ENCODE data around the gene ANKRD13D.

DNA sequence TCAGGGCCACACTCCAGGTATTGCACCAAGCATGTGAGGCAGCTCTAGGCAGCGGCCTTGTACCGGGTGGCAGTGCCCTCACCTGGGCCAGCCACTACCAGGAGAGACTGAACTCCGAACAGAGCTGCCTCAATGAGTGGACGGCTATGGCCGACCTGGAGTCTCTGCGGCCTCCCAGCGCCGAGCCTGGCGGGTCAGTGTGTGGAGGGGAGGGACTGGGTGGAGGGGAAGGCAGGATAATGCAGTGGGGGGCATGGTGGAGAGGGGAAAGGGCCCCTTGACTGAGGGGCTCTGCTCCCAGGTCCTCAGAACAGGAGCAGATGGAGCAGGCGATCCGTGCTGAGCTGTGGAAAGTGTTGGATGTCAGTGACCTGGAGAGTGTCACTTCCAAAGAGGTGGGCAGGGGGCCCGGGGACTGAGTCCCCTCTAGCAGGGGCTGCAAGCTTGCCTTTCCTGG, 18.5 kb downstream of the ANKRD13D start:
- TF ChIP-seq CTCF (IDR thresholded peaks at IDR 0.05) (no peak), EP300 (IDR thresholded peaks at IDR 0.05) (no peak)
